HCT116 (cell line): ENCODE data around the gene C16orf74.

Experiments used
- CBX3 ChIP-seq: IDR thresholded peaks from 2 replicates; pipeline ENCODE4 v1.6.1; 2012; ENCODE audit warnings: low read depth
- CTCF ChIP-seq, 3 experiments: fragments of 200-600 bp in 1 of 3; sonication (generic) in 1 of 3; IDR thresholded peaks in 2 of 3; conservative IDR thresholded peaks in 1 of 3; 2 replicates each; pipeline ENCODE4 v1.5.1; 2012 to 2017; ENCODE audit warnings: low read depth in 2 of 3, low read length in 2 of 3, antibody characterized with exemption in 1 of 3, borderline replicate concordance in 1 of 3, control low read depth in 1 of 3, mild to moderate bottlenecking in 1 of 3, mixed read lengths in 1 of 3, mixed run types in 1 of 3, moderate library complexity in 1 of 3; ENCODE audit not compliant: insufficient read depth in 1 of 3
- EGR1 ChIP-seq: IDR thresholded peaks from 2 replicates; pipeline ENCODE4 v1.6.1; 2012; ENCODE audit warnings: low read depth
- EZH2 ChIP-seq: fragments of 200-600 bp; sonication (generic); IDR thresholded peaks from 2 replicates; pipeline ENCODE4 v1.6.1; 2017; ENCODE audit warnings: antibody characterized with exemption, mixed run types
- EZH2phosphoT487 ChIP-seq: fragments of 200-600 bp; IDR thresholded peaks from 2 replicates; pipeline ENCODE4 v1.6.1; 2018; ENCODE audit warnings: antibody characterized with exemption, borderline replicate concordance
- MAX ChIP-seq: IDR thresholded peaks from 2 replicates; pipeline ENCODE4 v1.6.1; 2012
- POLR2A ChIP-seq: IDR thresholded peaks from 2 replicates; pipeline ENCODE4 v1.7.0; 2011; ENCODE audit warnings: borderline replicate concordance; ENCODE audit not compliant: insufficient read depth, insufficient read length; ENCODE audit errors: extremely low read depth
- POLR2AphosphoS5 ChIP-seq: IDR thresholded peaks from 2 replicates; pipeline ENCODE4 v1.6.1; 2011; ENCODE audit warnings: mild to moderate bottlenecking, low read depth, low read length, moderate library complexity
- RAD21 ChIP-seq: IDR thresholded peaks from 2 replicates; pipeline ENCODE4 v1.6.1; 2012; ENCODE audit warnings: low read depth, mild to moderate bottlenecking
- REST ChIP-seq: IDR thresholded peaks from 2 replicates; pipeline ENCODE4 v1.6.1; 2012; ENCODE audit warnings: low read depth
- YY1 ChIP-seq: IDR thresholded peaks from 2 replicates; pipeline ENCODE4 v1.6.1; 2011; ENCODE audit warnings: low read length, low read depth, moderate library complexity, mild to moderate bottlenecking; ENCODE audit not compliant: insufficient replicate concordance; ENCODE audit errors: extremely low read depth
- ZBTB33 ChIP-seq: IDR thresholded peaks from 2 replicates; pipeline ENCODE4 v1.6.1; 2011; ENCODE audit warnings: mild to moderate bottlenecking, low read length, moderate library complexity; ENCODE audit not compliant: insufficient replicate concordance; ENCODE audit errors: extremely low read depth
- ZNF274 ChIP-seq: fragments of 200-500 bp; sonication (Bioruptor generic); IDR thresholded peaks from 2 replicates; pipeline ENCODE4 v1.6.1; 2014; ENCODE audit warnings: mild to moderate bottlenecking, low read depth, low read length, inconsistent platforms

- TF ChIP-seq CTCF (IDR thresholded peaks at IDR 0.05 in 2 of 3, conservative IDR thresholded peaks at IDR 0.05 in 1 of 3; ENCODE audit: borderline replicate concordance in 1 of 3, insufficient read depth in 1 of 3, low read depth in 2 of 3, low read length in 2 of 3) (no peak), YY1 (no peak), POLR2AphosphoS5 (no peak), POLR2A (no peak), ZNF274 (no peak), EZH2 (no peak), MAX (no peak), EZH2phosphoT487 (no peak), ZBTB33 (no peak), CBX3 (no peak), RAD21 (no peak), REST (no peak), EGR1 (no peak)
Measured at GRCh38 chr16:85710732-85711131, 40.2 kb downstream of the C16orf74 start.
